Glutamatergic neuron (in vitro differentiated cells): ENCODE measurements around the gene APBB1IP. TPM values are rescaled to one million over a fixed set of nuclear protein-coding genes. Genes with fewer than 3 reads are reported as not detected.
A peak's percentile ranks its signal among the peaks of the same experiment; 100 is the strongest.
"Not testable (repeated sequence)": the region's sequence is repeated elsewhere in the genome, so short reads cannot be mapped to it uniquely, and the experiment has no call there.

Source experiments
- DNase-seq: peaks from one replicate; pipeline ENCODE4 v3.0.0; 2022
- H3K27ac Mint-ChIP-seq: one replicate; pipeline ENCODE4 v1.8.0; 2020; ENCODE audit warnings: mild to moderate bottlenecking, mixed read lengths, inconsistent platforms; ENCODE audit not compliant: unreplicated experiment
- H3K27me3 Mint-ChIP-seq: one replicate; pipeline ENCODE4 v1.8.0; 2020; ENCODE audit warnings: mild to moderate bottlenecking, moderate library complexity, mixed read lengths, inconsistent platforms; ENCODE audit not compliant: unreplicated experiment
- H3K36me3 Mint-ChIP-seq: one replicate; pipeline ENCODE4 v1.8.0; 2020; ENCODE audit warnings: mild to moderate bottlenecking, mixed read lengths, inconsistent platforms; ENCODE audit not compliant: unreplicated experiment
- H3K4me1 Mint-ChIP-seq: one replicate; pipeline ENCODE4 v1.8.0; 2020; ENCODE audit warnings: mild to moderate bottlenecking, low read depth, mixed read lengths, inconsistent platforms; ENCODE audit not compliant: unreplicated experiment
- H3K4me3 Mint-ChIP-seq: one replicate; pipeline ENCODE4 v1.8.0; 2020; ENCODE audit warnings: mild to moderate bottlenecking, mixed read lengths, inconsistent platforms; ENCODE audit not compliant: unreplicated experiment
- H3K9me3 Mint-ChIP-seq: one replicate; pipeline ENCODE4 v1.8.0; 2020; ENCODE audit warnings: mild to moderate bottlenecking, moderate library complexity, mixed read lengths, inconsistent platforms; ENCODE audit not compliant: unreplicated experiment
- CTCF ChIP-seq: fragments of 200-600 bp; sonication (generic); IDR thresholded peaks from one replicate; pipeline ENCODE4 v1.5.0; 2021; ENCODE audit not compliant: partially characterized antibody, unreplicated experiment
- total RNA-seq: library from RNA; stranded (reverse); fragmentation: NEBNext Ultra II Directional; extraction: Animal tissue kit (Norgen Biotek cat#: 25700); gene quantifications from one replicate; pipeline ENCODE4 v1.2.1, GENCODE V29; 2021; ENCODE audit not compliant: unreplicated experiment

APBB1IP gene
- total RNA-seq, 1 donor from 2014 or later, result not detected

DNA sequence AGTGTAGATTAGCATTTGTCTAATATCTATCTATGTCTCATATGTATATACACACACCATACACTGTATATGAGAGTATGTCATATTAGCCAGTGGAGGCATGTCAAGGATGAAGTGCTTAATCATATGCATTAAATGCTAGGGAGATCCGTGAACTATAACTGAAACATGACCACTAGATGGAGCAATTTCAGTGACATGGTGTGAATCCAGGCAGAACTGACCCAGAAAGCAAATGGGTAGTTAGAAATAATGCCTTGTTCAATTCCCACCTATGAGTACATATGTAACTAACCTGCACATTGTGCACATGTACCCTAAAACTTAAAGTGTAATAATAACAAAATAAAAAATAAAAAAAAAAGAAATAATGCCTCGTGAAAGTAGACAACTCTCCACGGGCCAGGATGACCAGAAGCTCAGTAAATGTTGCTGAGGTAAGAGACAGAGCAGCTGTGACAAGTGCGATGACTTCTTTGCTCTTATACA lies 168.3 kb downstream of the APBB1IP start:
- H3K27ac Mint-ChIP-seq, H3K4me3 Mint-ChIP-seq, H3K27me3 Mint-ChIP-seq, H3K9me3 Mint-ChIP-seq, H3K36me3 Mint-ChIP-seq, DNase-seq, H3K4me1 Mint-ChIP-seq: not testable (repeated sequence)
- peak; percentile 79 for TF ChIP-seq CTCF

DNA sequence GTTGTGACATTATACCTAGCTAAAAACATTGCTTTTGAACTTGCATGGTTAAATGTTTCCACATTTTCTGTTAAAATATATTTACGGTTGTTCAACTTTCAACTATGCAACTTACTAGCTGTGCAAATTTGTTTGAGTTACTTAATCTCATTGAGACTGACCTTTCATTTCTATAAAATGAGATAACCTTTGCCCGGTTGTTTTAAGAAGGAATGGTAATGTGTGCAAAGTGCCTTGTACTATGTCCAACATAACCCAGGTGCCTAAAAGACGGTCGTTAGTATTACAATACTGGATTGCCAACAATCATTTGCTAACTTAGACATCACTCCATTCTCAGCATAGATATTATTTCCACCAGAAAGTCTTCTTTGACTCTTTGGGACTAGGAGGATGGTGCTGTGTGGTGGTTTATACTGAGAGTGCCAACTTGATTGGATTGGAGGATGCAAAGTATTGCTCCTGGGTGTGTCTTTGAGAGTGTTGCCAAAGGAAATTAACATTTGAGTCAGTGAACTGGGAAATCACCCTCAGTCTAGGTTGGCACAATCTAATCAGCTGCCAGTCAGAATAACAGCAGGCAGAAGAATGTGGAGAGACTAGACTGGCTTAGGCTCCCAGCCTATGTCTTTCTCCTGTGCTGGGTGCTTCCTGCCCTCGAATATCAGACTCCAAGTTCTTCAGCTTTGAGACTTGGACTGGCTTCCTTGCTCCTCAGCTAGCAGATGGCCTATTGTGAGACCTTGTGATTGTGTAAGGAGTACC lies 174.2 kb downstream of the APBB1IP start:
- Mint-ChIP-seq H3K9me3 (no peaks in the 10 kb centered on the region), H3K27ac (no peak overlapping the region), H3K4me1 (no peaks in the 10 kb centered on the region), H3K4me3 (no peak overlapping the region), H3K27me3 (peaks cover 3% of the 10 kb centered on the region), H3K36me3 (no peaks in the 10 kb centered on the region)
- no peak for TF ChIP-seq CTCF
- DNase-seq, result no peak

Other genes with a start within 250 kb of the APBB1IP start
- gene GAD2, start 221.6 kb upstream of the APBB1IP start, total RNA-seq, result not detected